Measurements from ENCODE around the gene TTYH2.
A peak's percentile ranks its signal among the peaks of the same experiment; 100 is the strongest.

The TTYH2 gene

GRCh38 chr17:74205274-74205673 is 8.1 kb upstream of the TTYH2 start:
- no peak for TF ChIP-seq CTCF (IDR thresholded peaks at IDR 0.05; ENCODE audit: control extremely low read depth, extremely low read depth, low read depth, missing control alignments)
- POLR2A ChIA-PET = no interaction called here
- CTCF ChIA-PET = interaction anchor here (0.6 kb wide), 1 partner anchor 156 kb away, joined by 3 read pairs; no protein-coding TSS in a partner anchor
- DNase-seq (ENCODE audit: extremely low spot score) = no peak

GRCh38 chr17:74206332-74206818 is 7.0 kb upstream of the TTYH2 start:
- CTCF ChIA-PET = interaction anchor here (0.7 kb wide), 1 partner anchor 16 kb away, joined by 3 read pairs; no protein-coding TSS in a partner anchor
- POLR2A ChIA-PET = interaction anchor here (0.6 to 0.7 kb wide), 3 partner anchors 15 to 352 kb away, joined by 3 to 4 read pairs (median 3); no protein-coding TSS in a partner anchor
- no peak for TF ChIP-seq CTCF (IDR thresholded peaks at IDR 0.05; ENCODE audit: control extremely low read depth, extremely low read depth, low read depth, missing control alignments)
- DNase-seq (ENCODE audit: extremely low spot score) = no peak

- ChIA-PET CTCF (interaction anchor here (1.0 to 2.9 kb wide), 8 partner anchors 8 to 323 kb away, joined by 3 to 13 read pairs (median 4); no protein-coding TSS in a partner anchor), POLR2A (no interaction called here)
- DNase-seq (ENCODE audit: extremely low spot score) = peak; percentile 81
- TF ChIP-seq CTCF (IDR thresholded peaks at IDR 0.05; ENCODE audit: control extremely low read depth, extremely low read depth, low read depth, missing control alignments) = peak; percentile 95
Measured at GRCh38 chr17:74210191-74211140, 2.9 kb upstream of the TTYH2 start.

GRCh38 chr17:74211141-74211911 is 2.0 kb upstream of the TTYH2 start:
- no peak for DNase-seq (ENCODE audit: extremely low spot score)
- ChIA-PET CTCF (interaction anchor here (0.9 to 1.9 kb wide), 9 partner anchors 8 to 322 kb away, joined by 3 to 8 read pairs (median 3); partner anchors contain the start of gene RPL38), POLR2A (interaction anchor here (0.8 kb wide), 1 partner anchor 8 kb away, joined by 3 read pairs; the partner anchor contains the start of gene RPL38)
- TF ChIP-seq CTCF (IDR thresholded peaks at IDR 0.05; ENCODE audit: control extremely low read depth, extremely low read depth, low read depth, missing control alignments) = no peak

- DNase-seq (ENCODE audit: extremely low spot score) = no peak
- no peak for TF ChIP-seq CTCF (IDR thresholded peaks at IDR 0.05; ENCODE audit: control extremely low read depth, extremely low read depth, low read depth, missing control alignments)
- CTCF ChIA-PET = interaction anchor here (0.9 to 1.9 kb wide), 7 partner anchors 8 to 139 kb away, joined by 3 to 8 read pairs (median 4); partner anchors contain the start of gene RPL38
- POLR2A ChIA-PET = interaction anchor here (0.8 kb wide), 1 partner anchor 9 kb away, joined by 3 read pairs; the partner anchor contains the start of gene RPL38
Measured at GRCh38 chr17:74211912-74212208, 1.5 kb upstream of the TTYH2 start.
